HG03060 (cell line): Measurements from ENCODE around the gene PWWP2B.

Experiments used
- ATAC-seq: cut with Tn5 transposase; IDR thresholded peaks from one replicate; pipeline ENCODE4 v1.9.1; 2021; ENCODE audit warnings: low read depth, moderate number of reproducible peaks; ENCODE audit not compliant: unreplicated experiment

PWWP2B gene

DNA sequence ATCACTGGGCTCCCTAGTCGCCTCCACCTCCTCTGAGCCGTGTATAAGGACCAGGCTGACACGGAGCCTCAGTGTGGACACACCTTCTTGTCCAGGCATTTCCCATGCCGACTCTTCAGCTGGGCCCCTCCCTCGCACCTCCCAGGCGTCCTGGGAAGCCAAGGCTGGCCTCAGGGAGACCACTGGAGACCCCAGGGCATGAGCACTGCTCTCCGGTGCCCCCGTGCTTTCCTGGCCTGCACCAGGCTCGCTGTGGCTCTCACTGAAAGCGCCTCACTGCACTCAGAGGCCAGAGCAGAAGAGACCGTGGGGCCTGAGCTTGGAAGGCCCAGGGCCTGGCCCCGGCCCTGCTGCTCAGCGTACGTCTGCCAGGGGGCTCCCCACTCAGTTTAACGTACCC is 33.6 kb upstream of the PWWP2B start:
- ATAC-seq = no peak

DNA sequence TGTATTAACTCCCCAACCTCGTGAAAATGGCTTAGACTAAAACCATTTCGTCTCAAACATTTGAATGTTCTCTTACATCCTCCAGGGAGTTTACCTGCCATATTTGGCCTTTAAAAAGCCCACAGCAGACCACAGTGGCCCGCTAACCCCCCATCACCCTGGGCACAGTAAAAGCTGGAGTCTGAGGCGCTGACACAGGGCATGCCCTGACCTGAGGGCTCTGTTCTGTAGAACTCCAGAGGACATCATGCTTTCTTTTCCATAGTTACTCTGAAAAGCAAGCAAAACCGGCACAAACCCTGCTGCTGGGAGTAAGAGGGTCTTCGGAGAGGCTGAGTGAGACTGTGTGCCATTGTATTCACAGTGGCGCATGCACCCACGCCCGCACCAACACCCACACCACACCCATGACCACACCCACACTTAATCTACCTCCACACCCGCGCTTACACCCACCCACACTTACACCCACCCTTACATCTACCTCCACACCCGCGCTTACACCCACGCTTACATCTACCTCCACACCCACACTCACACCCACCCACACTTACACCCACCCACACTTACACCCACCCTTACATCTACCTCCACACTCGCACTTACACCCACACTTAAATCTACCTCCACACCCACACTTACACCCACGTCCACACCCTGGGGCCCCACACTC is 32.9 kb upstream of the PWWP2B start:
- no peak for ATAC-seq

DNA sequence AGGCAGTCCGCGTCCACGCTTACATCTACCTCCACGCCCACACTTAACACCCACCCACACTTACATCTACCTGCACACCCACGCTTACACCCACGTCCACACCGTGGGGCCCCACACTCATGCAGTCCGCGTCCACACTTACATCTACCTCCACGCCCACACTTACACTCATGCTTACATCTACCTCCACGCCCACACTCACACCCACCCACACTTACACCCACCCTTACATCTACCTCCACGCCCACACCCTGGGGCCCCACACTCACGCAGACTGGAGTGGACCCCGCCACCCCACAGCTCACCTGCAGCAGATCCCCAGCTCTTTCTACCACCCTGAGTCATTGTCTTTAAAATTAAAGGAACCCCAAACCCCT is 32.4 kb upstream of the PWWP2B start:
- no peak for ATAC-seq

DNA sequence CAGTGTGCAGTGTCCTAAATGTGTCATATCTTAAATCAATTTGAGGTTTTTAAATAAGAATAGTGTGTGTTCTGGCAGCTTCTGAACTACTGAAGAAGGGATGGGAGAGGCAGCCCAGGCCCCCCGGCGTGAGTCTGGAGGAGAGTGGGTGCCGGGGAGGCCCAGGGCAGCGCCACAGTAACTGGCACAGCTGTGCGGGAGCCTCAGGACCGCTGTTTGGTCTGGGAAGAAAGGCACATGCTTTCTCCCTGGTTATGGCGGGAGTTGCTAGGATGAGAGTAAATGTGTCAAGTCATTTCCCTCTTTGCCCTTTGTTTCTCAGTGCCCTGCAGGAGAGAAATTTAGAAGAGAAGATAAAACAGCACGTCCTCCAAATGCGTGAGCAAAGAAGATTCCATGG is 31.9 kb upstream of the PWWP2B start:
- ATAC-seq = no peak

DNA sequence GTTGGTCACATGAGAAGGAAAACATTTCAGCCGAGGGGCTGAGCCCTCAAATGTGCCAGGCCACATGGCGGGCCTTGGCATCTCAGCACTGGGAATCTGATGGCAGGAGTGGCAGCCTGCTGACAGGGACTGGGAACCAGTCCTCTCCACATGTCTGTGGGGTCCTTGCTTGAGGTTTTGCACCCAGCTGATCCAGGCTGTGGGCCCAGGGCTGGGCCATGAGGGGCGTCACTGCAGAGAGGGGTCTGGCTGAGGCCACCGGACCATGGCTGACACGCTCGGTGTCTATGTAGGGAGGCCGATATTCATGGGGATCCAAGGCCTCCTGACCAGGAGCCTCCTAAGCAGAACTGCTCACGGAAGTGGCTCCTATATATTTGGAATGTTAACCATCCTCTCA is 31.0 kb upstream of the PWWP2B start:
- no peak for ATAC-seq

DNA sequence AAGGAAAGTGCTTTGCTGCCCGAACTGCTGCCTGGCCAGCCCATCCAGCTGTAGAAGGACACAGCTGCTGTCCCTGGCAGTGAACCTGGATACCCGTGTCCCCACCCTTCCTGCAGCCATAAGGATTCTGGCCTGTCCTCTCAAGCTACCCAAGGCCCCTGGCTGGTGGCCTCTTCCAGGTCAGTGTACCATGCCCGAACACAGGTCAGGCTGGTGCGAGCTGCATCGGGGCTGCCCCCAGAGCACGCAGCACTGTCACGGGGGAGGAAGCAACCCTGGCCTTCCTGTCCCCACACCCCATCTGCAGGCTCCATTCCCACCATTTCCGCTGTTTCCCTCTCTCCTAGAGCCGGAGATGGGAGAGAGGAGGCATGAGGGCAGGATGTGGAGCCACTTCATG is 30.5 kb upstream of the PWWP2B start:
- no peak for ATAC-seq

DNA sequence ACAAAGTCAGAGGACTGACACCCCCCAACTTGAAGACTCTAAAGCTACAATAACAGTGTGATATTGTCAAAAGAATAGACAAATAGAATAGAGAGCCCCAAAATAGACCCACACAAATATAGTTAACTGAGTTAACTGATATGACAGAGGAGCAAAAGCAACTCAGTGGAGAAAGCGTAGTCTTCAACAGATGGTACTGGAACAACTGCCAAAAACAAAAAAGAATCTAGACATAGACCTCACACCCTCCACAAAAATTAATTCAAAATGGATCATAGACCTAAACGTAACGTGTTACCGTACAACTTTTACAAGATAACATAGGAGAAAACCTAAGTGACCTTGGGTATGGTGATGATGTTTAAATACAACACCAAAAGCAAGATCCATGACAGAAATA is 28.6 kb upstream of the PWWP2B start:
- no peak for ATAC-seq

DNA sequence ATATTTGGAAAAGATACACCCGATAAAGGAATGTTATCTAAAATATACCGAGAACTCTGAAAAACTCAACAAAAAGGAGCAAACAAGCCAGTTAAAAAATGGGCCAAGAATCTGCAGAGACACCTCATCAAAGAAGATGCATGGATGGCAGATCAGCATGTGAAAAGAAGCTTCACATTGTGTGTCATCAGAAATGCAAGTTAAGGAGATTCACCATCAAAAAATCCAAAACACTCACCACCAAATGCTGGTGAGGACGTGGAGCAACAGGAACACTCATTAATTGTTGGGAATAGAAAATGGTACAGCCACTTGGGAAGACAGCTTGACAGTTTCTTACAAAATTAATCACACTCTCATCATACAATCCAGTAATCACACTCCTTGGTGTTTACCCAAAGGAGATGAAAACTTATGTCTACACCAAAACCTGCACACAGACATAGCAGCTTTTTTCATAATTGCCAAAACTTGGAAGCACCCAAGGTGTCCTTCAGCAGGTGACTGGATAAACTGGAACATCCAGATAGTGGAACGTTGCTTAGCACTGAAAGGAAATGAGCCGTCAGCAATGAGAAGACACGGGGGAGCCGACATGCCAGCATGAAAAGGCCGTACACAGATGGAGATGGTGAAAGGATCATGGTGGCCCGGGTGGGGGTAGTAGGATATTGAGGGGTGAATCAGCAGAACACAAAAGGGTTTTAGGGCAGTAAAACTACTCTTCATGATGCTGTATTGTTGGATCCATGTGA is 27.9 kb upstream of the PWWP2B start:
- no peak for ATAC-seq

DNA sequence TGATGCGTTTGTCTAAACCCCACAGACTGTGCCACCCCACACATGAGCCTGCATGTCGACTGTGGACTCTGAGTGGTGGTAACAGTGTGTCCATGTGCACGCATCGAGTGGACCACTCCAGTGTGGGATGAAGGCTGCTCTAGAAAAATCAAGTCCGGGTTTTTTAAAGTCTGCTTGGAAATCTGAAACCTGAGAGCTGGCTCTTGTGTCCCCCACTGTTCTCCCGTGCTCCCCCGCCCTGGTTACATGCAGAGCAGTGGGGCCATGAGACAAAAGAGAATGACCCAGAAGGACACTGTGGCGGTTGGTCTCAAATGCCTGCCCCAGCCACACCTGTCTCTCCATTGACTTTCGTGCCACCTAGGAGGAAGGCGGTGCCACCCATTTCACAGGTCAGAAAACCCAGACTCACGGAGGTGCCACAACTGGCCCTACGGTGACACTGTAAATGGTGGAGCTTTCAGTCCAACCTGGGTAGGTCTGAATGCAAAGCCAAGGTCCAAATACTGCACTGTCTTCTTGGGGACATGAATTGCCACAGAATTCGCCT is 27.3 kb upstream of the PWWP2B start:
- ATAC-seq = no peak

DNA sequence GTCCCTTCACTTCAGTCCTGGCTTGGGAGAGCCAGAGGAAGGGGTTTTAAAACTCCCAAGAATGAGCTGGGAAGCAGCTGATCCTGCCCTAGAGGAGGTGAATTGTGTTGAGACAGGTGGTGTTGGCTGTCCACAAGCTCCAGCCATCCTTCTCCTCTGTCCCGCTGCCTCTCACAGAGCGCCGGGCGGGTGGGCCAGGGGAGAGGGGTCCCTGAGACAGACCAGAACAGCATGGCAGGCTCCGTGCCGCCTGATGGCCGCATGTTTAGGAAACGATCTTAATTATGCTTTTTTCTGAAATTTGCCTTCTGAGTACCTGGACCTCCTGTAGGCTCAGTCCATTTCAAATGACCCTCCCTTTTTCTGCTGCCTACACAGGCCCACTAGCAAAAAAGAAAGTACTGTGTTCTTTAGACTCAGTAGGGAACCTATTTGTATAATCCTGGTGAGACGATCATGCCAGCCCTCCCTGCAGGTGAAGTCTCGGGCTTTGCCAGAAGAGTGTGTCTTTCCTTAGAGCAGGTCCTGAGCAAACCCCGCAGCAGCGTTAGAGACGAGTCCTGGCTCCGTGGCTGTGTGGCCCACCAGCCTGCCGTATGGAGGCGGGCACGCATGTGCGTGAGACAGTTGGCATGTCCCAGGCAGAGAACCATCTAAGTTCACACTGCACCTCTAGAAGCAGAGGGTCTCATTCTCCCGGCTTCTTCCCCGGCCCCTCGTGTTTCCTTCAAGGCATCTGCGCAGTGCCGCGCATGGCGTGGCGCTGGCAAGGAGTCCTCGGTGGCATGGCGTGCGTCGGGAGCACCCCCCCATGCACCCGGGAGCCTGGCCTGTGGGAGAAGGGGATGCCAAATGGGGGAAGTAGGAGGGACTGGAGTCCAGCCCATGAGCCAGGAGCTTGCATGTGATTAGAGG is 26.3 kb upstream of the PWWP2B start:
- no peak for ATAC-seq

DNA sequence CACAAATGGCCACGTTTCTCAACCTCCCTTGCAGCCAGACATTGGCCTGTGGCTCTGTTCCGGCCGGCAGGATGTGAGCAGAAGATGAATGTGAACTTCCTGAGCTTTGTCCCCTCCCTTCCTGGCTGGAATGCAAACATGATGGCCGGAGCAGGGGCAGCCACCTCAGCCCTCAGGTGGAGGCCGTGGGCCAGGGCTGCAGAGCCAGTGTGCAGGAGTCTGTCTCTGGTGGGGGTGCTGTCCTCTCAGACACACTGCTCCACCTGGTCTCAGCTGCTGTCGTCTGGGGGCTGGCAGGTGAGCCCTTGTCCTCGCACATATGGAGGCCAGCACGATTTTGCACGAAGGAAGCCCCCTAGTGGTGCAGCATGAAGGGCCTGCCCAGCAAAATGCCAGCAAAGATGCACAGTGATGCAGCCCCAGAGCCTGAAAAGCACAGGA is 25.3 kb upstream of the PWWP2B start:
- ATAC-seq = no peak

DNA sequence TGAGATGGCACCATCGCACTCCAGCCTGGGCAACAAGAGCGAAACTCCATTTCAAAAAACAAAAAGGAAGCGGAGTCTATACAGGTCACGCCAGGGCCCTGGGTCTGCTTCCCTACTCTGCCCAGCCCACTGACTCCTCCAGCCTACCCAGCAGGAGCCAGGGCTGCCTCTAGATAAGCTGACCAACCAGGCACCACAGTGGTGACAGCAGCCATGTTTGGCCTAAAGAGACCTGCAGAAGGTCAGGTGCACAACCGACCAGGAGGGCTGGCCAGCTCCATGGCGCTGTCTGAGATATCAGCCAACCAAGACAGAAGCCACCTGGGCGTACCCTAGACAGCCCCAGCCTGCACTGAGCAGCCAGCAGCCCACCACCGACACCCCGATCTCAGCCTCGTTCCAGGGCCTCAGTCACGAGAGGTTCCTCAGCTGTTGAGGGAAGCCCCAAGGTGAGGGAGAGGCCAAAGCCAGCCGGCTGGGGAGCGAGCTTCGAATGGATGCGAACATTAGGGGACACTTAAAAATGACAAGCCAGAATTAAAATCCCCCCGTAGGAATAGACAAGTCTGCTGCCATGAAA is 24.4 kb upstream of the PWWP2B start:
- no peak for ATAC-seq

DNA sequence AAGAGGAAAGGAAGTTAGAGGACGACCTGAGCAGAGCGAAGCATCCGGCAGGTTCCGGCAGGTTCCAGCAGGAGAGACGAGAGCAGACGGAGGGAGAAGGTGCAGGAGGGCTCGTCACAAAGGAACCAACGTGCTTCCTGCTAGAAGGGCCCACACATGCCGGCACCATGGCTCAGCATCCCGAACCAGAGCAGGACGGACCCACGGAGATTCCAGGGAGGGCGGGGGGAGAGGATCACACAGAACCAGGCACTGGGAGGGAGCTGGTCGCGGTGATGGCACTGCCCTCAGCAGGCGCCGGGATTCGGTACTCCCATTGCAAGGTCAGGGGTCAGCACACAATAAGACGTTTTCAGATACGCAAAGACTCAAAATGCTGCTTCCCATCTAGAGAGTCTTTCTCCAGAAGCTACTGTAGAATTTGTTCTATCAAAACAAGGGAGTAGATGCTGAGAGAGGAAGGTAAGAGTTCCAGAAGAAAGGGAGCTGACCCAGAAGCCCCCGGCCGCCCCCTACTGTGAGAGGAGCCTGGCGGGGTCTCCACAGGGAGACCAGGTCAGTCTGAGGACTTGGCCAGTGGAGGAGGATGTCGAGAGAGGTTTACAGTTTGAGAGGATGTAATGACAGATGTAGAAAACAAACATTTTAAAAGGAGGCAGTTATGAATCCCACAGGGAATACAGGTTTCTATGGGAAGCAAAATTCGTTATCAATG is 23.6 kb upstream of the PWWP2B start:
- no peak for ATAC-seq

DNA sequence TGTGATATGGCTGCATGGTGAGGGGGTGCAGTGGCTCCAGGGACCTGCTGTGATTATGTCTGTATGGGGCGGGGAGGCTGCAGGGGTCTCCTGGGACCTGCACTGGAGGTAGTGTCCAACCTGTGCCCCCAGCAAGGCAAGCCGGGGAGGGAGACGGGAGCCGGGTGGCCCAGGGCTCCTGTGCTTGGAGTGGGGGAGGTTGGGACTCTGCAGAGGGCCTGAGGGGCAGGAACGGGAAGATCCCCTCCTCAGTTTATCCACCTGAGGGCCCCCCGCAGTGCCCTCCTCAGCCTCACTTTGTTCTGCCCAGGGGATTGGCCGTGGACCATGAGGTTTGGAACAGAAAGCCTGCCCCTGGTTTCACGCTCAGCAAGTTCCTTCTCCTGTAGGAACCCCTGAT is 22.8 kb upstream of the PWWP2B start:
- no peak for ATAC-seq

DNA sequence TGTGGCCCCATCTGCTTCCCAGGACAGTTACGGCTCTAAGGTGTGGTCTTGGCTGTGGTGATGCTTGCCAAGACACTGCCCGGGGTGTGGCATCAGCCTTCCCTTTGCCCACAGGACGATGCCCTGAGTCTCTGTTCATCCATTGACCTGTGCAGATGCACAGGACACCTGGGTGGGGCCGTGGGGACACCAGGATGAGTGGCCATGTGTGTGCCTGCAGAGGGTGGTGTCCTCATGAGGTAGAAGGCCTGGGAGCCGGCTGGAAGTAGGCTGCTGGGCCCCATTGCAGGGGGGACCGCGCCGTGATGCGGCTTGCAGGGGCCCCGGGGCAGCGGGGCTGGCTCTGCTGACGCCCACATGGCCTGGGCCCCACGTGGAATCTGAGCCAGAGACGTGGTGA is 22.4 kb upstream of the PWWP2B start:
- no peak for ATAC-seq

DNA sequence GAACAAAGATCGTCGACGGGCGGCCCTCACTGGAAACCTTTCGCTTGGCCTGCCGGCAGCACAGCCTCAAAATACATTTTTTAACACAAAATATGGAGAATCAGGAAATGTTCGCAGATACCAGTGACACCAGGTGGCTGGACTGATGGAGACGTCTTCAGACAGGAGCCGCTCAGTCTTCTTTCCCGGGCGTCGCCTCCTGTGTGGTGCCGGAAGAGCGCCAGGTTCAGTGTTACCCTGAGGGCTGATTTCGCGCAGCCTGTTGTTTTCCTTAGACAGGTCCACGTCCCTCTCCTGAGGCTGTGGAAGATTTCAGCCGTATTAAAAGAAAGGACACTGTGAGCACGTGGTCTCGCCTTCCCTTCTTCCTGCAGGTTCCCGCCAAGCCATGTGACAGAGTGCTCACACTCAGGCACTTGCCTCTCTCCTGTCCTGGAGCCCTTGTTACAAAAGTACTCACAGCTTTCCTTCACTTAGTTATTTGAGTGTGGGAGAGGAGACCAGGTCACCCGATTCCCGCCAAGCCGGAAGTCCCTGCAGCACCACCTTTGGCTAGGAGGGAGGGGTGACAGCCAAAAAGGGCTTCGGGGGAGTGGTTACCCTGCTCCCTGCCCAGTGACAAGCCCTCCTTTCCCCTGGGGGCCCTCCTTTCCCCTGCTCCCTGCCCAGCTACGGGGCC is 21.7 kb upstream of the PWWP2B start:
- no peak for ATAC-seq

DNA sequence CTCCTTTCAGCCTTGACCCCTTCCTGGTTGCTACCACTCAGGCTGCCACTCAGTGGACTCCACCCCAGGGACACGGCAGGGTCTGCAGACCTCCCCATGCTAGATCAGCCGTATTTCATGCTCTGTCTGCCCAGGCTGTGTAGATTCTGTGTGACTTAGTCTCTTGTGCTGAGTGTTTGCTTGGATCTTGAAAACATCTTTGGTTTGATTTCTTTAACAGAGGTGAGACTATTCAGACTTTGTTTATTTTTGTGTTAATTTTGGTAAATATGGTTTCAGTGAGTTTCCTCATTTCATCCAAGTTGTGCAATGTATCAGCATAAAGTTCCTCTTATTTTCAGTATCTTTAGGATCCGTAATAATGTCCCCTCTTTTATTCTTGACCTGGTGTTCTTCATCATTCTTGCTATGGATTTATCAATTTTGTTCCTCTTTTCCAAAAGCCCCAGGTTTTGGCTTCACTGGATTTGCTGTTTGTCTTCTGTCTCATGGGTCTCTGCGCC is 21.2 kb upstream of the PWWP2B start:
- ATAC-seq = no peak

DNA sequence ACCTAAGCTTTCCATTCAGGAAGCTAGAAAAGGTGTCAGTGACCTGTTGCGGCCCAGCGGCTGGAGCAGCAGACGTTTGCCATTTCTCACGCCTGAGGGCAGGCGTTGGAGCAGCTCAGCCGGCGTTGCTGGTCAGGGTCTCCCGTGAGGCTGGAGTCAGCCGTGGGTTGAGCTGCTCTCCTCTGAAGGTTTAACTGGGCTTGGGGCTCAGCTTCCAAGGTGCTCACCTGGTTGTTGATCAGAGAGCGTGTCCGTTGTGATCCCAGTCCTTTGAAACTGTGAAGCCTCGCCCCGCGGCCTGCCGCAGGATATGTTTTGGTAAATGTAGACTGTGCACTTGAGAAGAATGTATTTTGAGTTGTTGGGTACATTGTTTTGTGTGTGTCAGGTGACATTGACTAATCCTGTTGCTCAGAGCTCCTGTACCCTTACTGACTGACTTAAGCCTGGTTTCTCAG is 20.6 kb upstream of the PWWP2B start:
- no peak for ATAC-seq

DNA sequence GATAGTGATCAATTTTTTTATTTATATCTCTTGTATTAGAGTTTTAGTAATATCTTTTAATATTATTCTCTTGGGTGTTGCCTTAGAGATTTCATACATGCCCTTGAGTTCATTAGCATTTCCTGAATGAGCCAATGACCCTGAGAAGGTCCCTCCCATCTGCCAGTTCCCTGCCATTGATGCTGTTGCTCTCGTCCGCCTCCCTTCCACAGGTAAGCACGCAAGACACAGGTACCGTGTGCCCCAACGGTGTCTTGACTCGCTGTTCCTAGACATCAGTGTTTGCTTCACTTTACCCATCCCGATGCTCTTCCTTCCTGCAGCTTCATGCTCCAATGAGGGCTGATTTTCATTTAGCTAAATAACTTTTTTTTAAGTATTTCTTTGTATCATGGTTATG is 19.7 kb upstream of the PWWP2B start:
- no peak for ATAC-seq
